PC-9 (cell line): ENCODE results near the gene ADGRL3. TPM values are rescaled to one million over a fixed set of nuclear protein-coding genes. Genes with fewer than 3 reads are reported as not detected.

Experiments used
- BruUV-seq: library from RNA; stranded (reverse); fragments of 400-500 nt; replicated peaks from 2 replicates; lab custom pipeline; 2021; lab: Mats Ljungman, UMichigan
- CTCF ChIA-PET: fragments of 300-600 bp; sonication (Branson Sonifier 250); formaldehyde crosslinking; loops from one replicate; lab custom pipeline; 2022; ENCODE audit warnings: antibody characterized with exemption; lab: Charles Lee
- POLR2A ChIA-PET: fragments of 300-600 bp; sonication (Branson Sonifier 250); formaldehyde crosslinking; loops from one replicate; lab custom pipeline; 2022; ENCODE audit warnings: antibody characterized with exemption; ENCODE audit not compliant: unreplicated experiment; lab: Charles Lee
- DNase-seq, 2 experiments: peaks; one replicate each; pipeline versions ENCODE4 v3.0.0 to v3.0.0-alpha.2; 2015 to 2022; ENCODE audit warnings: mixed read lengths in 1 of 2
- H2AFZ ChIP-seq: fragments of 200-600 bp; sonication (generic); 2 replicates; pipeline ENCODE4 v1.8.1; 2017; ENCODE audit warnings: antibody characterized with exemption
- H3F3A ChIP-seq: fragments of 200-600 bp; sonication (generic); 2 replicates; pipeline ENCODE4 v1.8.1; 2017; ENCODE audit warnings: antibody characterized with exemption, mild to moderate bottlenecking, low read depth; ENCODE audit not compliant: insufficient read depth
- H3K27ac ChIP-seq: fragments of 200-600 bp; sonication (generic); 2 replicates; pipeline ENCODE4 v1.6.1; 2016; ENCODE audit warnings: mixed run types
- H3K27me3 ChIP-seq: fragments of 200-600 bp; sonication (generic); 2 replicates; pipeline ENCODE4 v1.6.1; 2016; ENCODE audit warnings: low read depth, mixed run types; ENCODE audit not compliant: insufficient read depth
- H3K36me3 ChIP-seq: fragments of 200-600 bp; sonication (generic); 2 replicates; pipeline ENCODE4 v1.6.1; 2016; ENCODE audit warnings: low read depth, mixed run types
- H3K4me1 ChIP-seq: fragments of 200-600 bp; sonication (generic); replicated peaks from 2 replicates; pipeline ENCODE4 v1.6.1; 2016; ENCODE audit warnings: mixed run types; ENCODE audit not compliant: insufficient read depth
- H3K4me2 ChIP-seq: fragments of 200-600 bp; sonication (generic); 2 replicates; pipeline ENCODE4 v1.6.1; 2017; ENCODE audit warnings: mixed run types
- H3K4me3 ChIP-seq: fragments of 200-600 bp; sonication (generic); 2 replicates; pipeline ENCODE4 v1.6.1; 2016; ENCODE audit warnings: mixed run types
- H3K79me2 ChIP-seq: fragments of 200-600 bp; sonication (generic); 2 replicates; pipeline ENCODE4 v1.6.1; 2017; ENCODE audit warnings: low read depth, mixed run types
- H3K9me2 ChIP-seq: fragments of 200-600 bp; sonication (generic); 2 replicates; pipeline ENCODE4 v1.8.1; 2017; ENCODE audit warnings: mild to moderate bottlenecking; ENCODE audit not compliant: insufficient read depth
- H3K9me3 ChIP-seq: fragments of 200-600 bp; sonication (generic); 2 replicates; pipeline ENCODE4 v1.8.1; 2016; ENCODE audit warnings: low read depth; ENCODE audit not compliant: insufficient read depth
- H4K20me1 ChIP-seq: fragments of 200-600 bp; sonication (generic); 2 replicates; pipeline ENCODE4 v1.8.1; 2017; ENCODE audit not compliant: insufficient read depth
- CTCF ChIP-seq: fragments of 200-600 bp; sonication (generic); conservative IDR thresholded peaks from 2 replicates; pipeline ENCODE4 v1.6.1; 2017; ENCODE audit warnings: mixed run types, antibody characterized with exemption, mild to moderate bottlenecking, moderate library complexity
- EZH2 ChIP-seq: fragments of 200-600 bp; sonication (generic); IDR thresholded peaks from 2 replicates; pipeline ENCODE4 v1.8.0; 2017; ENCODE audit warnings: antibody characterized with exemption, low read depth
- intact Hi-C: fragments of 100-400 bp; cut with micrococcal nuclease; formaldehyde crosslinking; loops from one replicate; pipeline ENCODE4 v1.10.0; 2022; ENCODE audit not compliant: unreplicated experiment
- total RNA-seq: library from RNA; stranded (reverse); gene quantifications from 2 replicates; pipeline ENCODE4 v1.2.3, GENCODE V29; 2021

The ADGRL3 gene
- total RNA-seq, 1 experiment from 2014 or later, result 1.6 TPM

GRCh38 chr4:61373901-61374440 is 173.8 kb downstream of the ADGRL3 start:
- no peaks in the 10 kb centered on the region for H3K9me3 ChIP-seq
- H3K27ac ChIP-seq, result no peak overlapping the region
- TF ChIP-seq CTCF (no peak), EZH2 (no peak)
- DNase-seq, result no peak
- H3K4me3 ChIP-seq, result no peak overlapping the region
- CTCF ChIA-PET, result no interaction called here
- H3K27me3 ChIP-seq, result no peaks in the 10 kb centered on the region
- H3K9me2 ChIP-seq, result no peaks in the 10 kb centered on the region
- H3K4me1 ChIP-seq, result no peaks in the 10 kb centered on the region
- no peaks in the 10 kb centered on the region for H3F3A ChIP-seq
- POLR2A ChIA-PET, result no interaction called here
- no peaks in the 10 kb centered on the region for H3K36me3 ChIP-seq
- H3K79me2 ChIP-seq, result no peaks in the 10 kb centered on the region
- no peak overlapping the region for H3K4me2 ChIP-seq
- no peaks in the 10 kb centered on the region for H4K20me1 ChIP-seq
- no peak overlapping the region for H2AFZ ChIP-seq
- intact Hi-C loops, result no loop called here
- no TSS peak for BruUV-seq

GRCh38 chr4:61374447-61374891 is 174.3 kb downstream of the ADGRL3 start:
- no TSS peak for BruUV-seq
- Histone ChIP-seq H3K4me1 (no peaks in the 10 kb centered on the region), H2AFZ (no peak overlapping the region), H3F3A (no peaks in the 10 kb centered on the region), H3K79me2 (no peaks in the 10 kb centered on the region), H3K9me3 (no peaks in the 10 kb centered on the region), H3K9me2 (no peaks in the 10 kb centered on the region), H4K20me1 (no peaks in the 10 kb centered on the region), H3K27ac (no peak overlapping the region), H3K4me2 (no peak overlapping the region), H3K4me3 (no peak overlapping the region), H3K27me3 (no peaks in the 10 kb centered on the region), H3K36me3 (no peaks in the 10 kb centered on the region)
- POLR2A ChIA-PET, result interaction anchor here (0.7 kb wide), 1 partner anchor 134 kb away, joined by 10 read pairs; no protein-coding TSS in a partner anchor
- CTCF ChIA-PET, result no interaction called here
- no peak for DNase-seq
- TF ChIP-seq EZH2 (no peak), CTCF (no peak)
- intact Hi-C loops, result no loop called here

GRCh38 chr4:61375301-61375700 is 175.2 kb downstream of the ADGRL3 start:
- no peak for DNase-seq
- POLR2A ChIA-PET, result no interaction called here
- Histone ChIP-seq H3K9me2 (no peaks in the 10 kb centered on the region), H3K4me1 (no peaks in the 10 kb centered on the region), H3K79me2 (no peaks in the 10 kb centered on the region), H3K4me2 (no peak overlapping the region), H3K27me3 (no peaks in the 10 kb centered on the region), H3K4me3 (no peak overlapping the region), H4K20me1 (no peaks in the 10 kb centered on the region), H3K9me3 (no peaks in the 10 kb centered on the region), H3F3A (no peaks in the 10 kb centered on the region), H3K27ac (no peak overlapping the region), H3K36me3 (no peaks in the 10 kb centered on the region), H2AFZ (no peak overlapping the region)
- TF ChIP-seq CTCF, result no peak
- CTCF ChIA-PET, result no interaction called here
- no TSS peak for BruUV-seq
- intact Hi-C loops, result no loop called here
